K562 treated with DMSO at 1 percent for 48 hours (cell line): ENCODE results near the gene PLA2G12B. TPM values are rescaled to one million over a fixed set of nuclear protein-coding genes. Genes with fewer than 3 reads are reported as not detected.

Experiments
- total RNA-seq: library from RNA; unstranded; fragments of 300-600 nt; gene quantifications from 2 replicates; pipeline ENCODE4 v1.2.3, GENCODE V29; 2022; ENCODE audit warnings: low replicate concordance; ENCODE audit errors: extremely low read depth

The PLA2G12B gene
- not detected in 2 replicates for total RNA-seq

GRCh38 chr10:72954596-72955554 is at the start of gene PLA2G12B:
Gene PLA2G12B, minus strand, starts transcription at chr10:72954806. Its CDS starts 121 bp downstream, at chr10:72954685.

GRCh38 chr10:72893136-72893798 is 61.3 kb downstream of the PLA2G12B start, which contains the start of gene OIT3:
Gene OIT3, plus strand, starts transcription at chr10:72893739. Its CDS starts 60 bp downstream, at chr10:72893799.

Other genes with a start within 250 kb of the PLA2G12B start
- not detected in 2 replicates for gene OIT3, start 61.1 kb downstream of the PLA2G12B start, total RNA-seq
- gene P4HA1, start 142.1 kb upstream of the PLA2G12B start, total RNA-seq = not detected in 2 replicates
- not detected in 2 replicates for gene NUDT13, start 155.6 kb upstream of the PLA2G12B start, total RNA-seq
- not detected in 2 replicates for gene ECD, start 213.2 kb upstream of the PLA2G12B start, total RNA-seq
- gene FAM149B1, start 213.3 kb upstream of the PLA2G12B start, total RNA-seq = not detected in 2 replicates